ENCODE data around the gene LUC7L2.
A peak's percentile ranks its signal among the peaks of the same experiment; 100 is the strongest.

DNA sequence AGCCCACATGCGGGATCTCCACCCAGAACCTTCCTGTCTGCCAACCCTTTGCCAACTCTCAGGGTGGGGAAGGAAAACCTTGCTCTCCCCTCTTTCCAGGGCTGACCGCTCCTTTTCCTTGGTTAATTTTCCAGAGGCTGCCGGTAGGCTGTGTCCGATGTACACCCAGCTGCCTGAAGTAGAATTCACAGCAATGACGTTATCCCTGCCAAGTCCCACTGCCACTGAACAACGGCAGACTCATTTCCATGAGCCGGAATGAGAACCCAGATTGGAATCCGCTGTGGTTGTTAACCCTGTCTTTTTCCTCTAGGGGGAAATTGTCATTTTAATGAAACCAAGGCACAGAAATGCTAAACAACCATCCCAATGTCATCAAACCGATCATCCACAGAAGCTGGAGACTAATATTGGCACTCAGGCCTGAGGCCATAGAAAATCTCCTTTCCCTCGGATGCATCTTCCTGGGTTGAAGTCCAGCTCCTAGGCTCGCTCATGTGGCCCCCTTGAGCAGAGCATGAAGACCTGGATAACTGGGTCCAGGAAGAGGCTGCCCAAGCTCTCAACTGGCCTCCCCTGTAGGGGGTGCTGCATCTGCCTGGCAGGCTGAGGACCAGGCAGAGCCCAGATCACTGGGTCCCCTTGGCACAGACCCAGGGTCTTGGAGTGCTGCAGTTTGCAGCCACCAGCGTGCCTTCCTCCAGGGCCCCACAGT, 93.4 kb downstream of the LUC7L2 start:
- TF ChIP-seq, protein P1, sequence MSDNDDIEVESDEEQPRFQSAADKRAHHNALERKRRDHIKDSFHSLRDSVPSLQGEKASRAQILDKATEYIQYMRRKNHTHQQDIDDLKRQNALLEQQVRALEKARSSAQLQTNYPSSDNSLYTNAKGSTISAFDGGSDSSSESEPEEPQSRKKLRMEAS (IDR thresholded peaks at IDR 0.05; ENCODE audit: low read depth, low read length), result no peak
- TF ChIP-seq, protein P2, sequence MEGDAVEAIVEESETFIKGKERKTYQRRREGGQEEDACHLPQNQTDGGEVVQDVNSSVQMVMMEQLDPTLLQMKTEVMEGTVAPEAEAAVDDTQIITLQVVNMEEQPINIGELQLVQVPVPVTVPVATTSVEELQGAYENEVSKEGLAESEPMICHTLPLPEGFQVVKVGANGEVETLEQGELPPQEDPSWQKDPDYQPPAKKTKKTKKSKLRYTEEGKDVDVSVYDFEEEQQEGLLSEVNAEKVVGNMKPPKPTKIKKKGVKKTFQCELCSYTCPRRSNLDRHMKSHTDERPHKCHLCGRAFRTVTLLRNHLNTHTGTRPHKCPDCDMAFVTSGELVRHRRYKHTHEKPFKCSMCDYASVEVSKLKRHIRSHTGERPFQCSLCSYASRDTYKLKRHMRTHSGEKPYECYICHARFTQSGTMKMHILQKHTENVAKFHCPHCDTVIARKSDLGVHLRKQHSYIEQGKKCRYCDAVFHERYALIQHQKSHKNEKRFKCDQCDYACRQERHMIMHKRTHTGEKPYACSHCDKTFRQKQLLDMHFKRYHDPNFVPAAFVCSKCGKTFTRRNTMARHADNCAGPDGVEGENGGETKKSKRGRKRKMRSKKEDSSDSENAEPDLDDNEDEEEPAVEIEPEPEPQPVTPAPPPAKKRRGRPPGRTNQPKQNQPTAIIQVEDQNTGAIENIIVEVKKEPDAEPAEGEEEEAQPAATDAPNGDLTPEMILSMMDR (IDR thresholded peaks at IDR 0.05; ENCODE audit: low read depth, low read length), result peak; percentile 31
- TF ChIP-seq POLR2A (IDR thresholded peaks at IDR 0.05; ENCODE audit: extremely low read depth, insufficient read length), result no peak
- TF ChIP-seq MYC (IDR thresholded peaks at IDR 0.05; ENCODE audit: low read depth, low read length), result no peak
